DMS 273 treated with DMSO at 0.1 percent for 48 hours (cell line): ENCODE results near the gene PLCD3.

Experiments
- DNase-seq: peaks from one replicate; lab custom pipeline; 2025; lab: John Stamatoyannopoulos, UW

The PLCD3 gene

GRCh38 chr17:45132320-45132571, at the start of gene PLCD3:
TSS of gene PLCD3 (minus strand) at chr17:45132515. CDS start at chr17:45132410, 105 bp downstream.
- no peak for DNase-seq

- DNase-seq, result no peak
Observed at GRCh38 chr17:45177563-45177962, 45.2 kb upstream of the PLCD3 start.

GRCh38 chr17:45175759-45176115, 43.4 kb upstream of the PLCD3 start:
- DNase-seq, result no peak

GRCh38 chr17:45172541-45173286, 40.4 kb upstream of the PLCD3 start:
- peak; percentile 66 for DNase-seq

- no peak for DNase-seq
Observed at GRCh38 chr17:45172232-45172540, 39.9 kb upstream of the PLCD3 start.

GRCh38 chr17:45171338-45172231, 39.3 kb upstream of the PLCD3 start:
- peak; percentile 24 for DNase-seq

GRCh38 chr17:45170931-45171337, 38.6 kb upstream of the PLCD3 start:
- DNase-seq, result no peak

- DNase-seq, result no peak
Observed at GRCh38 chr17:45170280-45170930, 38.1 kb upstream of the PLCD3 start.

GRCh38 chr17:45168991-45169752, 36.9 kb upstream of the PLCD3 start:
- no peak for DNase-seq

- no peak for DNase-seq
Observed at GRCh38 chr17:45164734-45165269, 32.5 kb upstream of the PLCD3 start.

- DNase-seq, result no peak
Observed at GRCh38 chr17:45162025-45162687, 29.8 kb upstream of the PLCD3 start.

- peak; percentile 99 for DNase-seq
Observed at GRCh38 chr17:45161288-45162024, 29.1 kb upstream of the PLCD3 start, which contains the start of gene HEXIM2. TSS of gene HEXIM2 (plus strand) at chr17:45161875. CDS start at chr17:45162794, 919 bp downstream.

GRCh38 chr17:45160447-45161287, 28.4 kb upstream of the PLCD3 start:
- peak; percentile 41 for DNase-seq

GRCh38 chr17:45156242-45156641, 23.9 kb upstream of the PLCD3 start:
- DNase-seq, result no peak

- no peak for DNase-seq
Observed at GRCh38 chr17:45155483-45155882, 23.2 kb upstream of the PLCD3 start.

GRCh38 chr17:45155029-45155428, 22.7 kb upstream of the PLCD3 start:
- DNase-seq, result no peak

GRCh38 chr17:45150911-45151809, 18.8 kb upstream of the PLCD3 start:
- no peak for DNase-seq
